MM.1S (cell line): ENCODE results near the gene TPI1.
"Not testable (repeated sequence)": the region's sequence is repeated elsewhere in the genome, so short reads cannot be mapped to it uniquely, and the experiment has no call there.

Source experiments
- DNase-seq: peaks from one replicate; pipeline ENCODE4 v3.0.0-alpha.2; 2015
- H2AFZ ChIP-seq: fragments of 300-600 bp; sonication (generic); 2 replicates; pipeline ENCODE4 v1.6.0; 2016; ENCODE audit warnings: antibody characterized with exemption, low read length
- H3F3A ChIP-seq: fragments of 300-600 bp; sonication (generic); 2 replicates; pipeline ENCODE4 v1.6.1; 2016; ENCODE audit warnings: mild to moderate bottlenecking, antibody characterized with exemption, low read length, moderate library complexity, mixed read lengths; ENCODE audit not compliant: insufficient read depth
- H3K27ac ChIP-seq: fragments of 300-600 bp; sonication (generic); 2 replicates; pipeline ENCODE4 v1.5.1; 2016; ENCODE audit warnings: mild to moderate bottlenecking, low read length
- H3K27me3 ChIP-seq: fragments of 300-600 bp; sonication (generic); replicated peaks from 2 replicates; pipeline ENCODE4 v1.6.0; 2016; ENCODE audit warnings: low read length; ENCODE audit not compliant: insufficient read depth
- H3K36me3 ChIP-seq: fragments of 300-600 bp; sonication (generic); replicated peaks from 2 replicates; pipeline ENCODE4 v1.6.1; 2016; ENCODE audit warnings: mild to moderate bottlenecking, low read length, mixed read lengths; ENCODE audit not compliant: insufficient read depth
- H3K4me1 ChIP-seq: fragments of 300-600 bp; sonication (generic); 2 replicates; pipeline ENCODE4 v1.6.1; 2016; ENCODE audit warnings: low read length, mixed read lengths
- H3K4me2 ChIP-seq: fragments of 300-600 bp; sonication (generic); 2 replicates; pipeline ENCODE4 v1.6.0; 2016; ENCODE audit warnings: low read depth, low read length
- H3K4me3 ChIP-seq: fragments of 300-600 bp; sonication (generic); 2 replicates; pipeline ENCODE4 v1.5.1; 2016; ENCODE audit warnings: low read length, mixed read lengths
- H3K79me2 ChIP-seq: fragments of 300-600 bp; sonication (generic); 2 replicates; pipeline ENCODE4 v1.6.1; 2016; ENCODE audit warnings: mixed run types, low read length, mixed read lengths
- H3K9ac ChIP-seq: fragments of 300-600 bp; sonication (generic); 2 replicates; pipeline ENCODE4 v1.6.1; 2016; ENCODE audit warnings: low read length, mixed read lengths
- H3K9me2 ChIP-seq: fragments of 300-600 bp; sonication (generic); replicated peaks from 2 replicates; pipeline ENCODE4 v1.6.1; 2016; ENCODE audit warnings: mild to moderate bottlenecking, low read length, mixed read lengths; ENCODE audit not compliant: insufficient read depth
- H3K9me3 ChIP-seq: fragments of 300-600 bp; sonication (generic); replicated peaks from 2 replicates; pipeline ENCODE4 v1.6.1; 2016; ENCODE audit warnings: mild to moderate bottlenecking, low read length, mixed read lengths; ENCODE audit not compliant: insufficient read depth
- H4K20me1 ChIP-seq: fragments of 300-600 bp; sonication (generic); 2 replicates; pipeline ENCODE4 v1.6.1; 2016; ENCODE audit warnings: mild to moderate bottlenecking, low read length, moderate library complexity, mixed read lengths; ENCODE audit not compliant: insufficient read depth
- EZH2 ChIP-seq: fragments of 300-600 bp; sonication (generic); optimal IDR thresholded peaks from 2 replicates; pipeline ENCODE3; 2017; ENCODE audit warnings: low read depth, mild to moderate bottlenecking, antibody characterized with exemption, low read length, mixed read lengths
- EZH2phosphoT487 ChIP-seq: fragments of 300-600 bp; sonication (generic); IDR thresholded peaks from 2 replicates; pipeline ENCODE4 v1.6.1; 2018; ENCODE audit warnings: antibody characterized with exemption, low read length
- TF ChIP-seq, protein P1 (sequence below): fragments of 300-600 bp; sonication (generic); IDR thresholded peaks from 2 replicates; pipeline ENCODE4 v1.5.1; 2016; ENCODE audit warnings: antibody characterized with exemption, low read length, mixed read lengths

The TPI1 gene

DNA sequence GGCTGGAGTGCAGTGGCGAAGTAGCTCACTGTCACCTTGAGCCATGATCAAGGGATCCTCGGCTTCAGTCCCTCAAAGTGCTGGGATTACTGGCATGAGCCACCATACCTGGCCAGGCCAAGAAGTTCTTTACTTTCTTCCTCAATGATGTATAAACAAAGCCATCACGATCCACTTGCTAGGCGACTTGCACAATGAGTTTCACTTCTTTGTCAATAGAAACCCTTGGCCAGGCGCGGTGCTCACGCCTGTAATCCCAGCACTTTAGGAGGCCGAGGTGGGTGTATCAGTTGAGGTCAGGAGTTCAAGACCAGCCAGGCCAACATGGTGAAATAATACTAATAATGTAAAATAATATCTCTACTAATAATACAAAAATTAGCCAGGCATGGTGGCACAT, 20.1 kb downstream of the TPI1 start:
- no peak for DNase-seq
- H3K36me3 ChIP-seq = no peaks in the 10 kb centered on the region
- H2AFZ ChIP-seq = no peak overlapping the region
- H3F3A ChIP-seq = peaks cover 9% of the 10 kb centered on the region; the same call in 1 of the 2 replicates
- H3K4me3 ChIP-seq = no peak overlapping the region
- no peaks in the 10 kb centered on the region for H4K20me1 ChIP-seq
- H3K27ac ChIP-seq = no peak overlapping the region
- no peaks in the 10 kb centered on the region for H3K79me2 ChIP-seq
- no peaks in the 10 kb centered on the region for H3K27me3 ChIP-seq
- no peaks in the 10 kb centered on the region for H3K9me2 ChIP-seq
- no peak overlapping the region for H3K9ac ChIP-seq
- H3K4me2 ChIP-seq = no peak overlapping the region
- H3K9me3 ChIP-seq = no peaks in the 10 kb centered on the region
- peaks cover 11% of the 10 kb centered on the region for H3K4me1 ChIP-seq
- TF ChIP-seq, protein P1, sequence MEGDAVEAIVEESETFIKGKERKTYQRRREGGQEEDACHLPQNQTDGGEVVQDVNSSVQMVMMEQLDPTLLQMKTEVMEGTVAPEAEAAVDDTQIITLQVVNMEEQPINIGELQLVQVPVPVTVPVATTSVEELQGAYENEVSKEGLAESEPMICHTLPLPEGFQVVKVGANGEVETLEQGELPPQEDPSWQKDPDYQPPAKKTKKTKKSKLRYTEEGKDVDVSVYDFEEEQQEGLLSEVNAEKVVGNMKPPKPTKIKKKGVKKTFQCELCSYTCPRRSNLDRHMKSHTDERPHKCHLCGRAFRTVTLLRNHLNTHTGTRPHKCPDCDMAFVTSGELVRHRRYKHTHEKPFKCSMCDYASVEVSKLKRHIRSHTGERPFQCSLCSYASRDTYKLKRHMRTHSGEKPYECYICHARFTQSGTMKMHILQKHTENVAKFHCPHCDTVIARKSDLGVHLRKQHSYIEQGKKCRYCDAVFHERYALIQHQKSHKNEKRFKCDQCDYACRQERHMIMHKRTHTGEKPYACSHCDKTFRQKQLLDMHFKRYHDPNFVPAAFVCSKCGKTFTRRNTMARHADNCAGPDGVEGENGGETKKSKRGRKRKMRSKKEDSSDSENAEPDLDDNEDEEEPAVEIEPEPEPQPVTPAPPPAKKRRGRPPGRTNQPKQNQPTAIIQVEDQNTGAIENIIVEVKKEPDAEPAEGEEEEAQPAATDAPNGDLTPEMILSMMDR = no peak
- TF ChIP-seq EZH2phosphoT487 = no peak
- no peak for TF ChIP-seq EZH2

GRCh38 chr12:6888360-6888759, 21.0 kb downstream of the TPI1 start:
- Histone ChIP-seq H3K4me1 (peaks cover 11% of the 10 kb centered on the region), H3K27ac (no peak overlapping the region), H3K4me3 (no peak overlapping the region), H3K79me2 (no peaks in the 10 kb centered on the region), H3K27me3 (no peaks in the 10 kb centered on the region), H4K20me1 (no peaks in the 10 kb centered on the region), H3K9ac (no peak overlapping the region), H2AFZ (no peak overlapping the region), H3K4me2 (no peak overlapping the region), H3K36me3 (no peaks in the 10 kb centered on the region), H3F3A (peaks cover 9% of the 10 kb centered on the region; the same call in 1 of the 2 replicates), H3K9me3 (no peaks in the 10 kb centered on the region), H3K9me2 (no peaks in the 10 kb centered on the region)
- TF ChIP-seq, protein P1 = no peak
- TF ChIP-seq EZH2phosphoT487 = no peak
- TF ChIP-seq EZH2 = no peak
- no peak for DNase-seq

- H3K9ac ChIP-seq, H3K27me3 ChIP-seq, H3K27ac ChIP-seq, H2AFZ ChIP-seq, H3K79me2 ChIP-seq, H3K36me3 ChIP-seq, H4K20me1 ChIP-seq, H3F3A ChIP-seq, H3K9me2 ChIP-seq, DNase-seq, H3K9me3 ChIP-seq, H3K4me2 ChIP-seq, H3K4me3 ChIP-seq: not testable (repeated sequence)
- peaks cover 11% of the 10 kb centered on the region for H3K4me1 ChIP-seq
Measured at GRCh38 chr12:6888794-6889193, 21.5 kb downstream of the TPI1 start.

GRCh38 chr12:6889775-6890573, 22.6 kb downstream of the TPI1 start:
- DNase-seq, H3K9ac ChIP-seq, H3K4me3 ChIP-seq, H2AFZ ChIP-seq, H3K9me2 ChIP-seq, H3K79me2 ChIP-seq, H4K20me1 ChIP-seq, H3K9me3 ChIP-seq, H3K36me3 ChIP-seq, H3F3A ChIP-seq, H3K27me3 ChIP-seq: not testable (repeated sequence)
- Histone ChIP-seq H3K4me2 (peak overlapping the region; percentile 86; the same call in 1 of the 2 replicates), H3K4me1 (peaks cover 11% of the 10 kb centered on the region), H3K27ac (peak overlapping the region; percentile 75; the same call in 1 of the 2 replicates)
